HG03175 (cell line): ENCODE results near the gene DOCK4.

Experiments
- ATAC-seq: cut with Tn5 transposase; IDR thresholded peaks from one replicate; pipeline ENCODE4 v1.9.1; 2021; ENCODE audit warnings: mild to moderate bottlenecking, moderate library complexity; ENCODE audit not compliant: unreplicated experiment

The DOCK4 gene

DNA sequence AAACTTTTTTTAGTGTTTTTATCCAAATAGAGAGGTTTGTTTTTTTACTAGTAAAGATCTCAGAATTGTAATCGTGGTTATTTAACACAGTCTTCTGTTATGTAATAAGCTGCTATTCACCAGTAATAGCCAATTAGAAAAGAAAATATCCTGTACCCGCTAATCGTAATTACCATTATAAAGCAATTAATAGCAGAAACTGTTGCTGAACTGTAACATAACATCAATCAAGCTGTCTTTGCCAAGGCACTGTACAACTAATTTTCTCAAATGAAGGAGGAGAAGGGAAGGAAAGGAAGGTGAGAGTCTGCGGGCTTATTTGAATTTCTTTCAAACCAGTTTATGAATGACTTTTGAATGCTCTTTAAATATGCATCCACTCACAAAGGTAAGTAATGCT is 9.6 kb upstream of the DOCK4 start:
- ATAC-seq = no peak

DNA sequence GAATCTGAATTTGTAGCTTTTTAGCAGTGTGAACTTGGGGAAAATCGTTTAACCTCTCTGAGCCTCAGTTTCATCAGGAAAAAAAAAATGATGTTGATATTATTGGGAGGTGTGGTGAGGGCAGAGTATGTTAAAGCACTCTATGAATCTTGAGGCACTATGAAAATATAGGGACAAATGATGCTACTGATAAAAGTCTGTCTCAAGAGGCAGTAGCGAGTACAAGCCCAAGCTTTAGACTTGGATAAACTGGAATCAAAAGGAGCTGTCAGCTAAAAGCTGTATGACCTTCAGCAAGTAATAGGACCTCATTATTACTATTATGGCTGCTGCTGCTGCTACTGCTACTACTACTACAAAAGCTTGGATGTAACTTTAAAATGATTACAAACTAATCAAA is 8.7 kb upstream of the DOCK4 start:
- no peak for ATAC-seq

GRCh38 chr7:112214268-112214667 is 8.1 kb upstream of the DOCK4 start:
- ATAC-seq = no peak

- no peak for ATAC-seq
Observed at GRCh38 chr7:112213735-112214134, 7.5 kb upstream of the DOCK4 start.

- no peak for ATAC-seq
Observed at GRCh38 chr7:112212571-112212970, 6.4 kb upstream of the DOCK4 start.

GRCh38 chr7:112211348-112211907 is 5.2 kb upstream of the DOCK4 start:
- no peak for ATAC-seq

- ATAC-seq = no peak
Observed at GRCh38 chr7:112207765-112208164, 1.6 kb upstream of the DOCK4 start.

DNA sequence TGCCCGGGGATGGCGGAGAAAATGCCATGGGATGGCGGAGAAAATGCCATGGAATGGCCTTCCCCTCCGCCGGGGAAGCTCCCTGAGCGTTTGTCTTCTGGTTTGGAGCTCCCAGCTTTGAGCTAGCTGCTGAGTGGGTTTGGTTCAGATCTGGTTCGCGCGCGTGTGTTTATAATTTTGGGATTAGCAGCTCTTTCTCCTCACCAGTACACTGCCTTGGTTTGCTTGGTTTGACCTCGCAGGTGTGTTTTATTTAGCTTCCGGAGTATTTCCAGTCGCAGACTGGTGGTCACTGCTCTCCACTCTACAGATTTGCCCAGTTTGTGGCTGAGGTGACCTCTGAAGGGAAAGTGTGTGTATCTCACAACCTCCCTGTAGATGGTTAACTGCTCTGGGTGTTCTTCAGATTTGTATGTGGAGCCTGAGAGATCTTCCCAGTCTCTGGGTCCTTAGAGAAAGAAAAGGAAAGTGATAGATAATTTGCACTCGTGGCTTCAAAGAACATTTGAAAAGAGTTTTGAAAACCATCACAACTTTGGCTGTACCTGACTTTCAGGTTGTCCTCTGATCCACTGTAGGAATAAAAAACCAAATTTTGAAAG is 893 bp upstream of the DOCK4 start:
- ATAC-seq = no peak

DNA sequence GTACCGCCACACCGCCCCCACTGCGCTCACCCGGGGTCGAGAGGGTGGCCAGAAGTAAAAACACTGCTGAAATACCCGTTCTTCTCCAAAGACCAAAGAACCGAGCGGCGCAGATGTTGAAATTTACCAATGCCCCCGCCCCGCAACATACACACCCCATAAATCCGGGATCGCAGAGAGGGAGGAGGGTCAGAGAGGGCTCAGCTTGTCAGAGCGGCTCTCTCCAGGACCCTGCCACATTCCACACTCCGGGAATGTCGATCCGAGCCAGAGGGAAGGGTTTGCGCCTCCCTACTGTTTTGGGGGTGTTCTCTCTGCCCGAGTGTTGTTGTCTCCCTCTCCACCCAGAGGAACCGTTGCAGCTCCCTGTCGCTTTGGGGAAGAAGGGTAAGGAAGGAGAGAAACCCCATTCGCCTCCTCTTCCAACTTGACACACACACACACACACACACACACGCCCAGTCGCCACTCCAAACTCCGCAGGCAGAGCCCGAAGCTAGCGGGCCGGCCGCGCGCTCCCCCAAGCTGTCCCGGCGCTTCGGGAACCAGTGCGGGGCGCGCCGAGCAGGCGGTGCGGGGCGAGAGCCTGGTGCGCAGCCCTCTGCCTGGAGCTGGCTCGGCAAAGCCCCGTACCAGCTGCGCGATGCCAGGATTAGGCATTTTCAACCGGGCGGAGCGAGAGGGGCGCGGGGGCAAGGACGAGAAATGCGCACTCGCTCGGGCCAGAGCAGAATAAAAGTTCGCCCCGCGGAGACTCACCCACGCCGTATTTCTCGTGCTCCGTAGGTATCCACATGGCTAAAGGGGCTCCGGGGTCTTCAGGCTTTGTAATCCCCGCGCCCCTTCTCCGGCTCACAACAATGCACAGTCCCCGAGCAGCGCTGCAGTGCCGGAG is 609 bp downstream of the DOCK4 start:
- ATAC-seq = peak; percentile 10

DNA sequence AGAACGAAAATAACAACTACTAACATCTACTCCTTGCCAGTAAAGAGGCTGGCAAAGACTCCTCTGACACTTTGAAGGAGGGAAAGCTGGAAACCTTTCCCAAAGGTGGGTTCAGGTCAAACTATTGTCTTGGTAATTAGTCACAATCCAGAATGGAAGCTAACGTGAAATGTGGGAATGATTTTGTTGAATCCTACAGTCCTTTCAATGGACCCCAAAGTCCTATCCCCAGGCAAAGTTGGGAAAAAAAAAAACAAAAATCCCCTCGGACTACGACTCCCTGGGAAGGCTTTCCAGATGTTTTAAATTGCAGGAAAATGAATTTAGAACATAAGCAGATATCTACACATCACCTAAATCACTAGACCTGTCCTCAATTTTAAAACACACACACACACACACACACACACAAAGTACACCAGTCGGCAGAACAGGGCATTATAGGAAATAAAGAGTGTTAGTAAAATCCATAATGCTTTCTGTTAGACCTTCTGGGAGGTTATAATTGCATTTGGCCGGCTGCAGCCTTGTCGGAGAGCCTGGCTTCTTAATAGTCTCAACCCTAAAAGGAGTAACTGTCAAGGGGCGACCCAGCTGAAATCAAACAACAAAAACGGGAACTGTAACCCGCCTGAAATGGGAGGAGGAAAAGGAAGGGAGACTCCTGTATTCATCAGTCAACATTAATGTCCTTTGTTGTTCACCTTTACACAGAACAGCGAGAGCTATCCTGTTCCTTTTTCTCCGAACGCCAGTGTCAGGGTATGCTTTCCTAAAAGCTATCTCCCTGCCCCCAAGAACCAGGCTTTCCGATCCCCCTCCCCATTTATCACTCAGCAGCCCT is 1.5 kb downstream of the DOCK4 start:
- ATAC-seq = no peak

DNA sequence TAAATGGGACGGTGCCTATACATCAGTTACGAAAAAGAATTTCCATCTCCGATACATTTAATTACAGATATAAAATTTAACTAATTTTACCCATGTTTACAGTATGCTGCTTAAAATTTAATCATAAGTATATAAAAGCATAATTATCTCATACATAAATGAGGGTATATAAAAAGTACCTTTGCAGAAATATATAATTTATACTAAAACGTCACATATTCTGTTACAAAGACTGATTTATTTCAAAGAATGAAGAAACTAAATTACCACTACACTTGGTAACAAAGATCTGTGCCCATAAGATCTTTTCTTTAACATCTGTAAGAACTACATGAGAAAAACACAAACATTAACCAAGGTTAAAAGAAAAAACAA is 2.8 kb downstream of the DOCK4 start:
- no peak for ATAC-seq

DNA sequence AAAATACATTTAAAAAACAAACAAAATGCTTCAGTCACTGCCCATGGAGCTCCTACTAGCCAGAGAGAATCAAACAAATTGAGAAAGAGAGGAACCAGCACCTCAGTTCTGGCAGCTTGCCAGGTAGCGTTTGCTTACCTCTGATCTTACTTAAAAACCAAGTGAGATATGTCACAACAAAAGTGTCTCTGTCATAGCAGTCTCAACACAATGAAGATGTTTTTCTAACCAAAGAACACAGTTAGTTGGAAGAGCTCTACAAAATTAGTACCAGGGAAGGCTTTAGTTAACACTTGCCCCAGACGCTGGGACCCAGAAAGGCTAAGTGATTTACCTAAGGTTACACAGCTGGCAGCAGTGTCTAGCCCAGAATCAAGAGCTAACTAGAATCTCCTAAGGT is 3.4 kb downstream of the DOCK4 start:
- no peak for ATAC-seq

GRCh38 chr7:112201839-112202238 is 4.4 kb downstream of the DOCK4 start:
- no peak for ATAC-seq

DNA sequence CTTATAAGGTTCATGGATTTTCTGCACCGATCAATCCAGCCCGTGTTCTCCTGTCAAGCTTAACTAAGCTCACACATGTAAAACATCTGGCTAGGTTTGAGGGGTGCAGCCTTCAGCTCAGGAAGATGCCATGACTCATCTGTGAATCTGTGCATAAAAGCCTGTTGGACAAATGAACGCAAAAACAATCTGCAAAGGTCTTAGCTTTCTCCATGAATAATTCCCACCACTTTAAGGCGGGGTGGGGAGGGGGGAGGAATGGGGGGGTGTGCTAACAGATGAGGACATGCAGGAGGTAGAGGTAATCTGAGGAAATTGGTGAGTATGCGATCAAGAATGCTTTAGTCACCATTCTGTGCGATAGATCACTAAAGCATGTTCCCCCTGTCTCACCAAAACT is 4.8 kb downstream of the DOCK4 start:
- no peak for ATAC-seq

DNA sequence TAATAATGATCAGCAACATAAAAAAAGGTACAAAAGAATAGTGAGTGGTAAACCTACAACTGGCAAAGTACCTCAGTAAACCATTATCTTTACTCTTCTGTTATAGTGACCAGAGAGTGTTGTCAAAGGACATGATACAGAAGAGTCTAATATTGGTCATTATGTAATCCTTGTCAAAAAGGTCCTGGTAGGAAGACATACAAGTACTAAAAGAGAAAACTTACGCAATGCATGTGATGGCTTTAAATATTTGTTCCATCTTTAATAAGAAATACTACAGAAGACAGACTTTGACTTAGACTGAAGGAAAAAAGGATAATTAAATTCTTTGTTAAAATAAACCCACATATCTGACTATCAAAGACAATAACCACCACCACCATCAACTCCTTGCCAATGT is 6.5 kb downstream of the DOCK4 start:
- ATAC-seq = no peak

GRCh38 chr7:112199035-112199655 is 7.1 kb downstream of the DOCK4 start:
- no peak for ATAC-seq

DNA sequence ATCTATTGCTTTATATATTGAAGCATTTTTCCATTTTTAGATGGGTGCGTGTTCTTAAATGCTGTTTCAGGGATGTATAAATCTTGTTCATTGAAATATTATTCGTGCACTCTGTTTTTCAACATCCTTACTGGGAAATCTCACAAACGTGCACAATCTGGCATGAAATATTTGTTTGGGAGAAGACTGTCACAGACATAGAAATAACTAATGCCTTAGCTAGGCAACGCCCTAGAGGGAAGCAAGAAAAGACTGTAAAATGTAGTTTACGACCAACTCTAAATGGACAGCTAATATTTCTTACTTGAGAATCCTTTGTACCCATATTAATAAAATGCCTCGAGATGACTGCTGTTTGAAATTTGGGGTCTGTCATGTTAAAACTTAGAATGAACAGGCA is 8.9 kb downstream of the DOCK4 start:
- ATAC-seq = no peak

- ATAC-seq = no peak
Observed at GRCh38 chr7:112195717-112196116, 10.5 kb downstream of the DOCK4 start.

- ATAC-seq = no peak
Observed at GRCh38 chr7:112193915-112194502, 12.2 kb downstream of the DOCK4 start.
